K562 (cell line): Measurements from ENCODE around the gene MTCH2. TPM values are rescaled to one million over a fixed set of nuclear protein-coding genes. Genes with fewer than 3 reads are reported as not detected.
A peak's percentile ranks its signal among the peaks of the same experiment; 100 is the strongest.

Experiments
- BRF1 ChIP-seq: IDR thresholded peaks from 3 replicates; pipeline ENCODE4 v1.6.1; 2011; ENCODE audit warnings: borderline replicate concordance, mild to moderate bottlenecking; ENCODE audit not compliant: insufficient read length; ENCODE audit errors: extremely low read depth
- MTA1 ChIP-seq: fragments of 450-650 bp; IDR thresholded peaks from 2 replicates; pipeline ENCODE4 v1.6.1; 2017; ENCODE audit warnings: borderline replicate concordance
- MYC ChIP-seq, 2 experiments: fragments of 250-450 bp in 1 of 2; sonication (Bioruptor Pico) in 1 of 2; IDR thresholded peaks; 2 replicates each; pipeline versions ENCODE4 v1.5.1 to v1.6.1; 2012 to 2021; ENCODE audit warnings: low read depth in 2 of 2, borderline replicate concordance in 1 of 2, improper control_type of control experiment in 1 of 2, low read length in 1 of 2, mild to moderate bottlenecking in 1 of 2, moderate library complexity in 1 of 2
- NCOR1 ChIP-seq: fragments of 450-650 bp; IDR thresholded peaks from 2 replicates; pipeline ENCODE4 v1.6.1; 2016; ENCODE audit warnings: mild to moderate bottlenecking, moderate library complexity
- RAD21 ChIP-seq, 2 experiments: fragments of 250-450 bp in 1 of 2; fragments of 450-650 bp in 1 of 2; sonication (Bioruptor Pico) in 1 of 2; formaldehyde crosslinking in 1 of 2; IDR thresholded peaks in 1 of 2; conservative IDR thresholded peaks in 1 of 2; 2 replicates each; pipeline versions ENCODE4 v1.4.0 to v1.8.0; 2020 to 2022; ENCODE audit warnings: mild to moderate bottlenecking in 2 of 2, moderate library complexity in 1 of 2
- STAG1 ChIP-seq: sonication (generic); formaldehyde crosslinking; IDR thresholded peaks from 2 replicates; pipeline ENCODE4 v1.5.0; 2020; ENCODE audit warnings: missing genetic modification reagents, borderline replicate concordance
- SUPT5H ChIP-seq: fragments of 450-650 bp; IDR thresholded peaks from 2 replicates; pipeline ENCODE4 v1.6.1; 2016
- TBL1XR1 ChIP-seq, 2 experiments: IDR thresholded peaks; 2 replicates each; pipeline ENCODE4 v1.6.1; 2012; ENCODE audit warnings: improper control_type of control experiment in 2 of 2, low read length in 2 of 2, mild to moderate bottlenecking in 1 of 2
- ZNF384 ChIP-seq: IDR thresholded peaks from 2 replicates; pipeline ENCODE4 v1.6.1; 2012; ENCODE audit warnings: low read depth, low read length, improper control_type of control experiment
- ZNF75A ChIP-seq: fragments of 450-650 bp; formaldehyde crosslinking; IDR thresholded peaks from 2 replicates; pipeline ENCODE4 v1.4.0; 2020; ENCODE audit warnings: mild to moderate bottlenecking
- polyA plus RNA-seq, 8 experiments: library from polyadenylated mRNA; depleted of rRNA in 4 of 8; stranded (reverse) in 5 of 8; unstranded in 3 of 8; fragments of >200 nt; fragmentation: Nextera tagmentation in 2 of 8; fragmentation: Illumina TruSeq in 1 of 8; extraction: Ambion mirVana in 2 of 8; extraction: Trizol in 1 of 8; gene quantifications; 2 replicates each; pipeline versions ENCODE4 v1.2.1 to v1.2.3, GENCODE V29; 2011 to 2014; ENCODE audit warnings: inconsistent platforms in 1 of 8, missing spikeins in 1 of 8
- total RNA-seq, 7 experiments: library from RNA; depleted of rRNA in 6 of 7; stranded (reverse); fragments of >200 nt in 6 of 7; fragmentation: Illumina TruSeq in 2 of 7; extraction: Trizol in 2 of 7; gene quantifications; 2 replicates each; pipeline versions ENCODE4 v1.2.1 to v1.2.3, GENCODE V29; 2011 to 2021; ENCODE audit warnings: low replicate concordance in 1 of 7
- TF ChIP-seq, protein P1 (sequence below), 2 experiments: fragments of 450-650 bp; formaldehyde crosslinking in 1 of 2; IDR thresholded peaks; 2 replicates each; pipeline versions ENCODE4 v1.4.0 to v1.6.1; 2014 to 2020; ENCODE audit warnings: mild to moderate bottlenecking in 2 of 2, borderline replicate concordance in 1 of 2, low read depth in 1 of 2
- TF ChIP-seq, protein P2 (sequence below): fragments of 150-350 bp; IDR thresholded peaks from 2 replicates; pipeline ENCODE4 v1.6.1; 2014; ENCODE audit warnings: low read depth, mild to moderate bottlenecking, low read length, borderline replicate concordance

Gene MTCH2
- total and polyA plus RNA-seq, 9 of the 15 experiments (the other 6 are each of a cell fraction or from before 2014, with no cell fraction given): 95.4 to 620 (median 198) TPM

DNA sequence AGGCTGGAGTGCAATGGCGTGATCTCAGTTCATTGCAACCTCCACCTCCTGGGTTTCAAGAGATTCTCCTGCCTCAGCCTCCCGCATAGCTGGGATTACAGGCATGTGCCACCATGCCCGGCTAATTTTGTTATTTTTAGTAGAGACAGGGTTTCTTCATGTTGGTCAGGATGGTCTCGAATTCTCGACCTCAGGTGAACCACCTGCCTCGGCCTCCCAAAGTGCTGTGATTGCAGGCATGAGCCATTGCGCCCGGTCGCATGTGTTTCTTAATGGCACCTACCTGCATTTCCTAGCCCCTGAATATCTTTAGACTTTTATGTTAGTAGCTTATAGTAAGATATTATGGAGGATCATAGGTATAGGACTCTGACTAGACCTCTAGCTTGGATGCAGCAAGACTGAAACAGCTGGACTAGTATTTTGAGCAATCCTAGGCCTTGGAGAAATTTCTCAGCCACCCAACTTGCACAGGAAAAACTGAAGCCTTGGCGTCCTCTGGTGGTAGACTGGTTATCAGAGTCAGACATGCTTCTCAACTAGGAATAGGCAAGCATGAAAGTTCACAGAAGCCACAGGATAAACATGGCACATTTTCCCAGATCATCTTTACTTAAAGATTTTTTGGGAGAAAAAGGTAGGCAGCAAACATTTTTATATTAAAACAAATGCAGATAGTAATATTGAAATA is 25.5 kb downstream of the MTCH2 start (continued):
- TF ChIP-seq STAG1 (CRISPR knock-in tag): peak; percentile 27; the same call in 1 of the 2 replicates
- peak; percentile 83 to 86 for TF ChIP-seq RAD21 (CRISPR knock-in tag; conservative IDR thresholded peaks at IDR 0.05 in 1 of 2, IDR thresholded peaks at IDR 0.05 in 1 of 2)
- TF ChIP-seq ZNF384: 0 out of 2 replicates have a peak, but pooled peaks have one; percentile 5
- no peak for TF ChIP-seq NCOR1
- TF ChIP-seq, protein P1, sequence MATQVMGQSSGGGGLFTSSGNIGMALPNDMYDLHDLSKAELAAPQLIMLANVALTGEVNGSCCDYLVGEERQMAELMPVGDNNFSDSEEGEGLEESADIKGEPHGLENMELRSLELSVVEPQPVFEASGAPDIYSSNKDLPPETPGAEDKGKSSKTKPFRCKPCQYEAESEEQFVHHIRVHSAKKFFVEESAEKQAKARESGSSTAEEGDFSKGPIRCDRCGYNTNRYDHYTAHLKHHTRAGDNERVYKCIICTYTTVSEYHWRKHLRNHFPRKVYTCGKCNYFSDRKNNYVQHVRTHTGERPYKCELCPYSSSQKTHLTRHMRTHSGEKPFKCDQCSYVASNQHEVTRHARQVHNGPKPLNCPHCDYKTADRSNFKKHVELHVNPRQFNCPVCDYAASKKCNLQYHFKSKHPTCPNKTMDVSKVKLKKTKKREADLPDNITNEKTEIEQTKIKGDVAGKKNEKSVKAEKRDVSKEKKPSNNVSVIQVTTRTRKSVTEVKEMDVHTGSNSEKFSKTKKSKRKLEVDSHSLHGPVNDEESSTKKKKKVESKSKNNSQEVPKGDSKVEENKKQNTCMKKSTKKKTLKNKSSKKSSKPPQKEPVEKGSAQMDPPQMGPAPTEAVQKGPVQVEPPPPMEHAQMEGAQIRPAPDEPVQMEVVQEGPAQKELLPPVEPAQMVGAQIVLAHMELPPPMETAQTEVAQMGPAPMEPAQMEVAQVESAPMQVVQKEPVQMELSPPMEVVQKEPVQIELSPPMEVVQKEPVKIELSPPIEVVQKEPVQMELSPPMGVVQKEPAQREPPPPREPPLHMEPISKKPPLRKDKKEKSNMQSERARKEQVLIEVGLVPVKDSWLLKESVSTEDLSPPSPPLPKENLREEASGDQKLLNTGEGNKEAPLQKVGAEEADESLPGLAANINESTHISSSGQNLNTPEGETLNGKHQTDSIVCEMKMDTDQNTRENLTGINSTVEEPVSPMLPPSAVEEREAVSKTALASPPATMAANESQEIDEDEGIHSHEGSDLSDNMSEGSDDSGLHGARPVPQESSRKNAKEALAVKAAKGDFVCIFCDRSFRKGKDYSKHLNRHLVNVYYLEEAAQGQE (IDR thresholded peaks at IDR 0.05; ENCODE audit: borderline replicate concordance): peak; percentile 69; the same call in 1 of the 2 replicates
- TF ChIP-seq, protein P1 (CRISPR knock-in tag; IDR thresholded peaks at IDR 0.05; ENCODE audit: low read depth): no peak
- TF ChIP-seq, protein P2, sequence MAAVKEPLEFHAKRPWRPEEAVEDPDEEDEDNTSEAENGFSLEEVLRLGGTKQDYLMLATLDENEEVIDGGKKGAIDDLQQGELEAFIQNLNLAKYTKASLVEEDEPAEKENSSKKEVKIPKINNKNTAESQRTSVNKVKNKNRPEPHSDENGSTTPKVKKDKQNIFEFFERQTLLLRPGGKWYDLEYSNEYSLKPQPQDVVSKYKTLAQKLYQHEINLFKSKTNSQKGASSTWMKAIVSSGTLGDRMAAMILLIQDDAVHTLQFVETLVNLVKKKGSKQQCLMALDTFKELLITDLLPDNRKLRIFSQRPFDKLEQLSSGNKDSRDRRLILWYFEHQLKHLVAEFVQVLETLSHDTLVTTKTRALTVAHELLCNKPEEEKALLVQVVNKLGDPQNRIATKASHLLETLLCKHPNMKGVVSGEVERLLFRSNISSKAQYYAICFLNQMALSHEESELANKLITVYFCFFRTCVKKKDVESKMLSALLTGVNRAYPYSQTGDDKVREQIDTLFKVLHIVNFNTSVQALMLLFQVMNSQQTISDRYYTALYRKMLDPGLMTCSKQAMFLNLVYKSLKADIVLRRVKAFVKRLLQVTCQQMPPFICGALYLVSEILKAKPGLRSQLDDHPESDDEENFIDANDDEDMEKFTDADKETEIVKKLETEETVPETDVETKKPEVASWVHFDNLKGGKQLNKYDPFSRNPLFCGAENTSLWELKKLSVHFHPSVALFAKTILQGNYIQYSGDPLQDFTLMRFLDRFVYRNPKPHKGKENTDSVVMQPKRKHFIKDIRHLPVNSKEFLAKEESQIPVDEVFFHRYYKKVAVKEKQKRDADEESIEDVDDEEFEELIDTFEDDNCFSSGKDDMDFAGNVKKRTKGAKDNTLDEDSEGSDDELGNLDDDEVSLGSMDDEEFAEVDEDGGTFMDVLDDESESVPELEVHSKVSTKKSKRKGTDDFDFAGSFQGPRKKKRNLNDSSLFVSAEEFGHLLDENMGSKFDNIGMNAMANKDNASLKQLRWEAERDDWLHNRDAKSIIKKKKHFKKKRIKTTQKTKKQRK: no peak
- TF ChIP-seq SUPT5H: peak; percentile 6; the same call in 1 of the 2 replicates
- no peak for TF ChIP-seq MTA1
- TF ChIP-seq TBL1XR1 (IDR thresholded peaks at IDR 0.05; ENCODE audit: low read length in 2 of 2): no peak
- no peak for TF ChIP-seq ZNF75A (CRISPR knock-in tag)
- no peak for TF ChIP-seq BRF1
- 0 out of 2 replicates have a peak, but pooled peaks have one; percentile 19 for TF ChIP-seq MYC (IDR thresholded peaks at IDR 0.05; ENCODE audit: low read depth, low read length)
- no peak for TF ChIP-seq MYC (CRISPR knock-in tag; IDR thresholded peaks at IDR 0.05; ENCODE audit: borderline replicate concordance, low read depth)
